GM23338 (cell line): Measurements from ENCODE around the gene GRIA1.

ENCODE experiments used
- EZH2 ChIP-seq: fragments of 200-600 bp; sonication (generic); IDR thresholded peaks from one replicate; pipeline ENCODE4 v1.8.0; 2017; ENCODE audit warnings: antibody characterized with exemption, mild to moderate bottlenecking, low read depth; ENCODE audit not compliant: unreplicated experiment
- EZH2phosphoT487 ChIP-seq: fragments of 200-600 bp; sonication (generic); IDR thresholded peaks from one replicate; pipeline ENCODE4 v1.8.1; 2018; ENCODE audit warnings: antibody characterized with exemption; ENCODE audit not compliant: unreplicated experiment
- JUNB ChIP-seq: IDR thresholded peaks from one replicate; pipeline ENCODE4 v1.6.1; 2016; ENCODE audit warnings: antibody characterized with exemption; ENCODE audit not compliant: unreplicated experiment
- NANOG ChIP-seq: IDR thresholded peaks from 2 replicates; pipeline ENCODE4 v1.6.1; 2016; ENCODE audit warnings: antibody characterized with exemption, borderline replicate concordance
- TF ChIP-seq, protein P1 (sequence below), 2 experiments: fragments of 200-600 bp in 1 of 2; sonication (generic) in 1 of 2; conservative IDR thresholded peaks; 2 replicates each; pipeline versions ENCODE4 v1.5.1 to v1.6.1; 2016 to 2017; ENCODE audit warnings: antibody characterized with exemption in 2 of 2, low read depth in 2 of 2, mild to moderate bottlenecking in 2 of 2, moderate library complexity in 1 of 2

DNA sequence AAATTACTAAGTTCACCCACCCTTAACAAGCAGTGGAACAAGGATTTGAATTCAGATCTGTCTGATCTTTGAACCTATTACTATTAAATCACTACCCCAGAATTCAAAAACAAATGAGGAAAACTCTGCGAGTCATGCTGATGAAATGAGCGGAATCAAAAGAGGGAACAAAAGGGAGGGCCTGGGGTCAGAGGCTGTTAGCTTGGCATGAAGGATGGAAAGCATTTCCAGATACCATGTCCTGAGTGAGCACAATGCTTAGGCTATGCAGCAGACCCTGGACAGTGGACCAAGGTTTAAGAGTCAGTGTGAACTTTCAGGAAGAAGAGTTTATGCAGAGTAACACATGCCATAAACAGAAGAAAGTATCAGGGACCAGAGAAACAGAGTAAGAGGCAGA, 30.5 kb downstream of the GRIA1 start:
- TF ChIP-seq JUNB (no peak), NANOG (no peak), EZH2phosphoT487 (no peak), EZH2 (no peak)
- TF ChIP-seq, protein P1, sequence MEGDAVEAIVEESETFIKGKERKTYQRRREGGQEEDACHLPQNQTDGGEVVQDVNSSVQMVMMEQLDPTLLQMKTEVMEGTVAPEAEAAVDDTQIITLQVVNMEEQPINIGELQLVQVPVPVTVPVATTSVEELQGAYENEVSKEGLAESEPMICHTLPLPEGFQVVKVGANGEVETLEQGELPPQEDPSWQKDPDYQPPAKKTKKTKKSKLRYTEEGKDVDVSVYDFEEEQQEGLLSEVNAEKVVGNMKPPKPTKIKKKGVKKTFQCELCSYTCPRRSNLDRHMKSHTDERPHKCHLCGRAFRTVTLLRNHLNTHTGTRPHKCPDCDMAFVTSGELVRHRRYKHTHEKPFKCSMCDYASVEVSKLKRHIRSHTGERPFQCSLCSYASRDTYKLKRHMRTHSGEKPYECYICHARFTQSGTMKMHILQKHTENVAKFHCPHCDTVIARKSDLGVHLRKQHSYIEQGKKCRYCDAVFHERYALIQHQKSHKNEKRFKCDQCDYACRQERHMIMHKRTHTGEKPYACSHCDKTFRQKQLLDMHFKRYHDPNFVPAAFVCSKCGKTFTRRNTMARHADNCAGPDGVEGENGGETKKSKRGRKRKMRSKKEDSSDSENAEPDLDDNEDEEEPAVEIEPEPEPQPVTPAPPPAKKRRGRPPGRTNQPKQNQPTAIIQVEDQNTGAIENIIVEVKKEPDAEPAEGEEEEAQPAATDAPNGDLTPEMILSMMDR (conservative IDR thresholded peaks at IDR 0.05; ENCODE audit: low read depth in 2 of 2), result no peak
